Measurements from ENCODE around the gene PTPRK. TPM values are rescaled to one million over a fixed set of nuclear protein-coding genes. Genes with fewer than 3 reads are reported as not detected.

Gene PTPRK
- total and polyA plus RNA-seq, 2 experiments from 2014 or later, result 26.9 to 56.4 TPM

GRCh38 chr6:128098000-128098581 lies 422.3 kb downstream of the PTPRK start (continued):
- TF ChIP-seq ZNF462 (CRISPR knock-in tag; IDR thresholded peaks at IDR 0.05) (no peak), ETS1 (IDR thresholded peaks at IDR 0.05) (no peak), STAT1 (IDR thresholded peaks at IDR 0.05; ENCODE audit: unreplicated experiment) (no peak), POLR2AphosphoS5 (IDR thresholded peaks at IDR 0.05; ENCODE audit: low read depth) (no peak), REST (IDR thresholded peaks at IDR 0.05; ENCODE audit: unreplicated experiment) (no peak), EZH2phosphoT487 (IDR thresholded peaks at IDR 0.05; ENCODE audit: unreplicated experiment) (no peak), ZNF331 (CRISPR knock-in tag; IDR thresholded peaks at IDR 0.05; ENCODE audit: low read depth) (no peak)
